GM12873 (cell line): Measurements from ENCODE around the gene PDE6A.

Experiments used
- TF ChIP-seq, protein P1 (sequence below): IDR thresholded peaks from 2 replicates; pipeline ENCODE4 v1.5.1; 2012; ENCODE audit warnings: low read depth, mild to moderate bottlenecking, moderate library complexity, low read length, control low read depth; ENCODE audit not compliant: insufficient read depth; ENCODE audit errors: missing control alignments

PDE6A gene

DNA sequence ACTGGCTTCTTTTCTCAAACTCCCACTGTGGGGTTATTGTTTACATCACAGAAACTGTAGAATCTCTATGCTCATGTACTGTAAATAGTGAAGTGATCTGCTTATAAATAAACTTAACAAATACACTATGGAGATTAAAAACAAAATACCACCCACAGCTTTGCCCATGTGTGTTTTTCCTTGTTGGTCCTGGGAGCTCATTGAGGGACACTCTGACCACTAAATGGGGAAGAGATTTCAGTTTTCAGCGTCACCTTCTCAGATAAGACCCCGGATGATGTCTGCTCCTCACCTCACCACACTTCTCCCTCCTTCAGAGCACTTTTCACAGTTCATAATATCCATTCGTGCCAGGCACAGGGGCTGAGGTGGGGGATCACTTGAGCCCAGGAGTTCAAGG, 89.7 kb downstream of the PDE6A start:
- TF ChIP-seq, protein P1, sequence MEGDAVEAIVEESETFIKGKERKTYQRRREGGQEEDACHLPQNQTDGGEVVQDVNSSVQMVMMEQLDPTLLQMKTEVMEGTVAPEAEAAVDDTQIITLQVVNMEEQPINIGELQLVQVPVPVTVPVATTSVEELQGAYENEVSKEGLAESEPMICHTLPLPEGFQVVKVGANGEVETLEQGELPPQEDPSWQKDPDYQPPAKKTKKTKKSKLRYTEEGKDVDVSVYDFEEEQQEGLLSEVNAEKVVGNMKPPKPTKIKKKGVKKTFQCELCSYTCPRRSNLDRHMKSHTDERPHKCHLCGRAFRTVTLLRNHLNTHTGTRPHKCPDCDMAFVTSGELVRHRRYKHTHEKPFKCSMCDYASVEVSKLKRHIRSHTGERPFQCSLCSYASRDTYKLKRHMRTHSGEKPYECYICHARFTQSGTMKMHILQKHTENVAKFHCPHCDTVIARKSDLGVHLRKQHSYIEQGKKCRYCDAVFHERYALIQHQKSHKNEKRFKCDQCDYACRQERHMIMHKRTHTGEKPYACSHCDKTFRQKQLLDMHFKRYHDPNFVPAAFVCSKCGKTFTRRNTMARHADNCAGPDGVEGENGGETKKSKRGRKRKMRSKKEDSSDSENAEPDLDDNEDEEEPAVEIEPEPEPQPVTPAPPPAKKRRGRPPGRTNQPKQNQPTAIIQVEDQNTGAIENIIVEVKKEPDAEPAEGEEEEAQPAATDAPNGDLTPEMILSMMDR, result no peak

DNA sequence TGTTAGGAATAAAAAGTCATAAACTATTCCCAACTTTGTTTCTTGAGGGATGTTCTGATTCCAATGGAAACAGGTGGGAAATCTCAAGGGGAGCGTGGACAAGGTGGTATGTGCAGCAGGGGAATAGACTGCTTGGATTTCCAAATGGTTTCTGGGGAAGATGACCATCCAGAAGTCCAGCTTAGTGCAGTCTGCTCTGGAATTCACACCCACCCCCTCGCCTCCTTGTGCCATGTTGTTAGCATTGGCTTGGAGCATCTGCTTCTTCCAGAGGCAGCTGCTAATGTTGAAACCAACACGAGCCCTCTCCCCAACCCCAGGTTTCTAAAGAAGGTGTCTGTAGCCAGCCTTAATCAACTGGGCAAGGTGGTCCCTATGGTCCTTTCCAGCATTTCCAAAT, 90.9 kb downstream of the PDE6A start:
- TF ChIP-seq, protein P1, result no peak

DNA sequence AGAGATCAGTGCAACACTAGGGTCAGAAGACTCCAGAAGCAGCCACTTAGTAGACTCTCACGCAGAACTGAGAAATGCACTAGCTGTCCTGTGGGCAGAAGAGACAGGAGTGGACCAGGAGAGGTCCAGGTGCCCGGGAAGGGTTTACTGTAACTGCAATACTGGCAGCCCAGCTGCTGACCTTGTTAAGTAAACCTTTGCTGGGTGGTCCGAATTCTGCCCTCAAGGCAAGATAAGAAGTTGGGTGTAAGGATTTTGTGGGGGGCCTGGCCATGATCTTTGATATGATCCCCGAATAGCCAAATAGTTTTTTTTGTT, 91.3 kb downstream of the PDE6A start:
- TF ChIP-seq, protein P1, result no peak

DNA sequence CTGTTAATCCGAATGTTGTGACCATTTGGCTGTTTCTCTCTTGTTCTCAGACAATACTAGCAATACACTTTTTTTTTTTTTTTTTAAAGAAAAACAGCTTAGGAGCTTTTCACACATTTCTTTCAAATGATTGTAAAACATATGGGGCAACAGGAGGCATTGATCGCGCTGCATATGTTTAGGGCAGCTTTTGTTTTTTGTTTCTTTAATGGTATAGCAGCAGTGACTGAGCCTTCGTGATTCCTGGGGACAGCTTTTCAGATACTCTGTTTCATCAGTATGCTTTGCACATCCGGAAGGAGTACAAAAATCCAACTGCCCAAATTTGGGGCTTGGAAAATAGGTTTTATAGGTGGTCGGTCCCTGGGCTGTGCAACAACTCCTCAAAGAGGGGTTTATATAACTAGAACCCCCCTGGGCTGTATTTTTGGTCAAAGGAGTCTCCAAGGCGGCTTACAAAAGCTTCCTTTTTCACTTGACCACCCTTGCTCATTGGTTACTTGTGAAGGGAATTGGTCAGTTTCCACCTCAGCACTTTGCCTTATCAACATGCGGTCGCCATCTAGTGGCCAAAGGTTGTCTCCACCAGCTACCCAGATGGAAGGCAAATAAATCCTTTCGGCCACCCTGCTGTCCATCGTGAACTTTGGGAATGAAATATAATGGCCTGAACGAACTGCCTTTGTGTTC, 91.8 kb downstream of the PDE6A start:
- TF ChIP-seq, protein P1, result peak; percentile 92

GRCh38 chr5:149851211-149851610, 93.4 kb downstream of the PDE6A start:
- TF ChIP-seq, protein P1, result no peak

DNA sequence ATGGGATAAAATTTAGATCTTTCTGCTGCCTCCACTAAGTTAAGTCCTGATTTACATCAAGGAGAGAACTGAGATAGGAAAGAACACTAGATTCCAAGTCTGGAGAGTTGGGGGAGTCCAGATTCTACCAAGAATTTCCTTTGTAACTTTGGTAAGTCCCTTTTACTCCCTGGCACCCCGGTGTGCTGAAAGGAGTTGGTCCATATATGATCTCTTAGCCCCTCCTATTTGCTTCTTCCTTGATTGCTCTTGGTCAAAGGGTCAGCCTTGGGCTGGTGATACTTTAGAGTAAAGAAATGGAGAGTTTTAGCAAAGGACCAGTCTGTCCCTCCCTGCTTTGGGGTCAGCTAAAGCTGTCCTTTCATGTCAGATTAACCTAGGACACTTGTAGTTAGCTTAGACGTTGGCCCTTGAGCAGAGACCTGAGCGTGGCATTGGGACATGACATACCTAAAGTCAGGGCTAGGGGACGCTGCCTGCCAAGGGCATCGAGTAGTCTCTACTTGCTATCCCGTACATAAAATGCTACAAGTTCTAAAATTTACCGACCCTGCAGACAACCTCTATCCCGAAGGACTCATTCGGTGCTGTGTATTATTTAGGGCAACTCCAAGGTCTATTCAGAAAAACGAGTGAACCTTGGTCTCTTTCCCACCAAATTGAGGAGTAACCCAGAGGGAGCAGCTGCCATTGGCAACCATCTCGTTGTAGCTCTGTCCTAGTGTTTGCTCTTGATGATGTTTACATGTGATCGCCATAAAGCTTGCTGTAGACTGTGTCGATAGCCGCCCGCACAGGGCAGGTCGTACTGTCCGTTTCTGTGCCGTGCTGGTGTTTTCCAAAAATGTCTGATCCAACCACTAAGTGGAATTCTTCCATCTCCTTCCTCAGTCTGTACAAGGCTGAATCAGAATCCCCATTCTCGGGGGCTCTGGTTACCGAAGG, 94.4 kb downstream of the PDE6A start:
- TF ChIP-seq, protein P1, result no peak

GRCh38 chr5:149849280-149849965, 95.2 kb downstream of the PDE6A start:
- TF ChIP-seq, protein P1, result no peak
